Thymus (tissue), 11 donors: ENCODE data around the gene PIEZO1. TPM values are rescaled to one million over a fixed set of nuclear protein-coding genes. Genes with fewer than 3 reads are reported as not detected.

ENCODE experiments used
- DNase-seq, 9 donors: peaks; one replicate each; pipeline ENCODE4 v3.0.0-alpha.2; 2013; ENCODE audit warnings: low spot score in 9 of 9, low read depth in 6 of 9, missing footprints in 1 of 9
- H3K27ac ChIP-seq, 2 donors: one replicate each; pipeline ENCODE4 v1.5.1; 2013; ENCODE audit warnings: control low read depth in 1 of 2, low read depth in 1 of 2, low read length in 1 of 2, mild to moderate bottlenecking in 1 of 2, moderate library complexity in 1 of 2
- H3K27me3 ChIP-seq, 2 donors: one replicate each; pipeline ENCODE4 v1.5.1; 2013; ENCODE audit warnings: low read length in 1 of 2; ENCODE audit not compliant: control insufficient read depth in 2 of 2, insufficient read depth in 1 of 2
- H3K36me3 ChIP-seq, 2 donors: one replicate each; pipeline ENCODE4 v1.5.1; 2013; ENCODE audit warnings: low read length in 1 of 2, mild to moderate bottlenecking in 1 of 2, moderate library complexity in 1 of 2; ENCODE audit not compliant: control insufficient read depth in 2 of 2, insufficient read depth in 2 of 2
- H3K4me1 ChIP-seq, 2 donors: one replicate each; pipeline ENCODE4 v1.5.1; 2013; ENCODE audit warnings: low read length in 2 of 2; ENCODE audit not compliant: control insufficient read depth in 2 of 2, insufficient read depth in 2 of 2
- H3K4me3 ChIP-seq, 2 donors: one replicate each; pipeline ENCODE4 v1.5.1; 2013; ENCODE audit warnings: low read length in 2 of 2, control low read depth in 1 of 2, mild to moderate bottlenecking in 1 of 2
- H3K9me3 ChIP-seq, 2 donors: one replicate each; pipeline ENCODE4 v1.5.1; 2013; ENCODE audit warnings: low read length in 1 of 2, mild to moderate bottlenecking in 1 of 2; ENCODE audit not compliant: control insufficient read depth in 2 of 2, insufficient read depth in 1 of 2
- WGBS: extraction: QIAGEN DNeasy Blood & Tissue Kit; methylation state at CpG from one replicate; pipeline ENCODE4 v1.1.7; 2013; 5-methylcytosine and 5-hydroxymethylcytosine counted together
- polyA plus RNA-seq: library from polyadenylated mRNA; stranded (reverse); fragments of 200-250 nt; gene quantifications from one replicate; pipeline ENCODE4 v1.2.3, GENCODE V29; 2013
- total RNA-seq: library from RNA; stranded (reverse); fragments of 120-200 nt; gene quantifications from one replicate; pipeline ENCODE4 v1.2.4, GENCODE V29; 2013
- donor health status: healthy.

PIEZO1 gene
- total and polyA plus RNA-seq, 2 donors: 25.2 to 115 TPM

DNA sequence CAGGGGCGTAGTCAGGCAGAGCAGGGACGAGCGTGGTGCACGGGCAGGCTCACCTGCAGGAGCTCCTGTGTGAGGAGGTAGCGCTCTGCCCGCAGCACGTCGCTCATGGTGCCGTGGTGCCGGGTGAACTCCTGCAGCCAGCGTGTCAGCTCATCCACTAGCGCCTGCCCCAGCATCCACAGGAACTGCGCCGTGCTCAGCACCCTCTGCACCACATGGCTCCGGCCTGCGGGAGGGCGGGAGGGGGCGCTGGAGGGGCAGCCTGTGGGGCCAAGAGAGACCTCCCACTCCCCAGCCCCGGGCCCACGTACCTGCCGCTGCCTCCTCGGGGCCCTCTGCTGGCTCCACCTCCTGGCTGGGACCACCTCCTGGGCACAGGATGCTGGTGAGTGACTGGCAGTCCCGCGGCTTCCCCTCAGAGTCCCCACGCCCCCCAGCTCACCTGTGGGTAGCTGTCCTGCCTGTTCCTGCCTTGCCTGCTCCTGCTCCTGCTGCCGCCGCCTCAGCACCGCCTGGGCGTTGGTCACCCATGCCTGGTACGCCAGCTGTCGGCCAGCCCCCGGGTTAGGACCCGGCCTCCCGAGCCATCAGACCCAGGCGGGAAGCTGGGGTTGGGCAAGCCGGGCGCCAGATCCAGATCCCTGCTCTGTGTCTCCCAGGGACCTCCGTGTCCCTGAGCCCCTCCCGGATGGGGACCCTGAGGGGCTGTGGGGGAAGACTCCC, 62.1 kb downstream of the PIEZO1 start:
- DNase-seq: no peak
- Histone ChIP-seq H3K36me3 (peaks cover 57 to 97% of the 10 kb centered on the region in 2 donors), H3K27ac (no peak overlapping the region), H3K9me3 (no peaks in the 10 kb centered on the region), H3K4me1 (no peaks in the 10 kb centered on the region), H3K27me3 (no peaks in the 10 kb centered on the region), H3K4me3 (no peak overlapping the region)
- 97% methylated on average over 39 of the region's 39 CpGs for WGBS

DNA sequence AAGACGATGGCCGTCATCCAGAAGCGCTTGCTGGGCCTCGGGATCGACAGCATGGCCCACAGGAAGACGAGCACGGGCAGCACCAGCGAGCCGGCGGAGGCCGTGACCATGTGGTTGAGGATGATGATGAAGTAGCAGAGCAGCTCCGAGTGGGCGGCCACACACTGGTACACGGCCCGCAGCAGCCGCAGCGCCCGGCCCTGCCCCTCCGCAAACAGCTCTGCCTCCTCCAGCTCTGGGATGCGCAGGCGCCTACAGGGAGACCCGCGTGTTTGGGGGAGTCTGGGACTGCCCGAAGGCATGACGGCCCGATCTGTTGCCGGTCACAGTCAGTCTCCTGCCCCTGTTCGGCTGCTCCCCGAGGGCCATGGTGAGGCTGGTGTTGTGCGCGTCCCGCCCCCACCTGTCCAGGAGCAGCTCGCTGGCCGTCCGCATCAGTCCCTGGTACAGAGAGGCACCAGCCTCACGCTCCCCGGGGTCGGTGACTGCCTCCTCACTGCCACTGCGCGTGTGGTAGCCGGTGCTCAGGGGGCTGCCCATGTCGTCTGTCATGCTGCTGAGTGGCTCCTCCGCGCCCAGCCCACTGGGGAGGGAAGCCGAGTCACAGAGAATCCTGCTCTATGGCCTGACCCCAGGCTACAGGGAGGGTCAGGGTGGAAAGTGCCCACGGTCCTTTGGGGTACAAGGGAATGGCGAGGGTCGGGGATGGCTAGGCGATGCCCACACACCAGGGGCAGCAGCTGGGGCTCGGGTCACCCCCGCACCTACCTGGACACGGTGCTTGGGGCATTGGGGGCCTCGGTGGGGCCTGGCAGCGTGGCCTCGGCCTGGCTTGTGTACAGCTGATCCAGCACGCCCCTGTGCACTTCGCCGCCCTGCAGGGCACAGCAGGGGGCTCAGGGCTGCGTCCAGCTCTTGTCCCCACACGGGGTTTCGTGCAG, 62.9 kb downstream of the PIEZO1 start:
- H3K4me1 ChIP-seq: no peaks in the 10 kb centered on the region
- peaks cover 59 to 94% of the 10 kb centered on the region in 2 donors for H3K36me3 ChIP-seq
- no peak overlapping the region for H3K27ac ChIP-seq
- H3K27me3 ChIP-seq: no peaks in the 10 kb centered on the region
- H3K9me3 ChIP-seq: no peaks in the 10 kb centered on the region
- DNase-seq: no peak
- WGBS: 98% methylated on average over 61 of the region's 61 CpGs
- H3K4me3 ChIP-seq: no peak overlapping the region

DNA sequence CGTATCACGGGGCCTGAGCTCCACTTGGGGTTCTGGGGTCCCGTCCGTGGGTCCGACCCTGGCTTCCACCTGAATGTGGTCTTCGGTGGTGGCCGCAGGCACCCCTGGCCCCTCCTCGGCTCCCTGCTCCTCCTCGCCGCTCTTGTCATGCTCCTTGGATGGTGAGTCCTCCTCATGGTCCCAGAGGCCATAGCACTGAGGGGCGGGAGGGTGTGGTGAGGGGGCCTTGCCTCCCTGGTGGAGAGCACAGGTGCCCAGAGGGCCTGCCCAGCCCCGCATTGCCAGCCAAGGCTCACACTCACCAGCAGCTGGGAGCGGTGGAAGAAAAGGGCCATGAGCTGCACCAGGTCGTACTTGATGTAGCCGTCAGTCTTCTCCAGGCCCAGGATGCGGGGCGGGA, 63.8 kb downstream of the PIEZO1 start:
- Histone ChIP-seq H3K9me3 (no peaks in the 10 kb centered on the region), H3K4me3 (no peak overlapping the region), H3K27me3 (no peaks in the 10 kb centered on the region), H3K36me3 (peaks cover 60 to 94% of the 10 kb centered on the region in 2 donors), H3K27ac (no peak overlapping the region), H3K4me1 (no peaks in the 10 kb centered on the region)
- DNase-seq: no peak
- 98% methylated on average over 17 of the region's 17 CpGs for WGBS

DNA sequence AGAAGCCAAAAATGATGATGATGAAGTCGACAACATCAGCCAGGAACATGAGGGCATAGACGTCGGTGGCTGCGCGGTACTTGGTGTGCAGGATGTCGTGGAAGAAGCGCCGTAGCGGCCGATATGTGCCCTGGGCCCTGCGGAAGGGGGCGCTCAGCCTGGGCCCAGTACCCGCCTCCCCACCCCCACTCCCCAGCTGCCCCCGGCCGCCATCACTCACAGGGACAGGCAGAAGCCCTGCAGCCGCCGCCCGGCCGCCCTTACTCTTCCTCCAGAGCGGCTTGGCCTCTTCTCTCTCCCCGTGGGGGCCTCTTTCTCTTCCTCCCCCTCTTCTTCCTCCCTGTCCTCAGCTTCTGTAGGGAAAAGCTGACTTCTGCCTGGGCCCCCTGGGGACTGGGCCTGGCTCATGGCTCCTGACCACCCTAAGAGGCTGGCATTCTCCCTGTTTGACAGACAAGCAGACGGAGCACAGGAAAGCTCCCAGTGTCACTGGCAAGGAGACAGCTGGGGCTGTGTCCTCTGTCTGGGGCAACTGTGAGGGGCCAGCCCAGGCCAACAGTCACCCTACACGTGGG, 64.5 kb downstream of the PIEZO1 start:
- WGBS: 96% methylated on average over 23 of the region's 23 CpGs
- H3K9me3 ChIP-seq: no peaks in the 10 kb centered on the region
- H3K4me3 ChIP-seq: no peak overlapping the region
- H3K27ac ChIP-seq: no peak overlapping the region
- peaks cover 63 to 94% of the 10 kb centered on the region in 2 donors for H3K36me3 ChIP-seq
- no peaks in the 10 kb centered on the region for H3K27me3 ChIP-seq
- no peaks in the 10 kb centered on the region for H3K4me1 ChIP-seq
- DNase-seq: no peak

DNA sequence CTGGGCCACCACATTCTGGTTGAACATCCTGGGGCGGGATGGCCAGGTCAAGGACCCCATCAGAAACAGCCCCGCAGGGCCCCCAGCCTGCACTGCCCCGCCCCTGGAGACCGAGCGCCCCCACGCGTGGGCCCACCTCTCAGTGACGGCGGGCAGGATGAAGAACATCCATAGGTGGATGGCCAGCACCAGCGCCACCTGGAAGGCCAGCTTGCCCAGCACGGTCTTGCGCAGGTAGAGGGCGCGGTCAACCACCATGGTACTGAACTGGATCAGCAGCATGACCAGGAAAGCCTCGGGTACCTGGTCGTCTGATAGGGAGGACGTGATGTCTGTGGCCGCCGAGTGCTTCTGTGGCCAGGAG, 65.1 kb downstream of the PIEZO1 start:
- H3K4me1 ChIP-seq: no peaks in the 10 kb centered on the region
- H3K9me3 ChIP-seq: no peaks in the 10 kb centered on the region
- H3K27ac ChIP-seq: no peak overlapping the region
- no peak for DNase-seq
- H3K36me3 ChIP-seq: peaks cover 63 to 94% of the 10 kb centered on the region in 2 donors
- whole genome bisulfite sequencing: 97% methylated on average over 19 of the region's 19 CpGs
- no peaks in the 10 kb centered on the region for H3K27me3 ChIP-seq
- H3K4me3 ChIP-seq: no peak overlapping the region

DNA sequence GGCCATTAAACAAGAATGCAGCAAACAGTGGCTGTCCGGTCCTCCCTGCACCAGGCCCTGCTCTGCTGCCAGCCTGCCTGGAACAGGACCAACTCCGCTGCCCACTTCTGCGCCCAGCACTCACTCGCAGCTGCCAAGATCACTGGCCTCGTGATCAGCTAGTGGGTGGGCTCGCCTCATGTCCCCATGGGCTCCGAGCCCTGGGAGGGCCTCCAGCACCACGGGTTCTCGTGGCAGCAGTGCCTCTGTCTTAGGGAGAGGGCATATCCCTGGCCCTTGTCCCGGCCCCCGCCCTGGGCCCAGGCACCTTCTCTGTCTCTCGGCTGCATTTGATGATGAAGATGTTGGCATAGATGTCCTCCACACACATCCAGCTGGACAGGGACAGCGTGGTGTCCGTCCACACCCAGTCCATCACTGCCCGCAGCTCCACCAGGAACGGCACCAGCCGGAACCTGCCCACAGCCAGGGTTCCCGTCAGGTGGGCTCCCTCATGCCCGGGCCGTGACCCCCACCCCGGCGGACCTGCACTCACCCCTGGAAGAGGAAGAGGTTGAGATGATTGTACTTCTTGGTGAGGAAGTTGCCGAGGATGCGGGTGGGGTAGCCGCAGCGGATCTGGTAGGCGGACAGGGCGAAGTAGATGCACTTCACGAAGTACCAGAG, 65.6 kb downstream of the PIEZO1 start:
- WGBS: 98% methylated on average over 29 of the region's 29 CpGs
- Histone ChIP-seq H3K27ac (no peak overlapping the region), H3K4me3 (no peak overlapping the region), H3K36me3 (peaks cover 65 to 94% of the 10 kb centered on the region in 2 donors), H3K9me3 (no peaks in the 10 kb centered on the region), H3K4me1 (no peaks in the 10 kb centered on the region), H3K27me3 (no peaks in the 10 kb centered on the region)
- DNase-seq: no peak

DNA sequence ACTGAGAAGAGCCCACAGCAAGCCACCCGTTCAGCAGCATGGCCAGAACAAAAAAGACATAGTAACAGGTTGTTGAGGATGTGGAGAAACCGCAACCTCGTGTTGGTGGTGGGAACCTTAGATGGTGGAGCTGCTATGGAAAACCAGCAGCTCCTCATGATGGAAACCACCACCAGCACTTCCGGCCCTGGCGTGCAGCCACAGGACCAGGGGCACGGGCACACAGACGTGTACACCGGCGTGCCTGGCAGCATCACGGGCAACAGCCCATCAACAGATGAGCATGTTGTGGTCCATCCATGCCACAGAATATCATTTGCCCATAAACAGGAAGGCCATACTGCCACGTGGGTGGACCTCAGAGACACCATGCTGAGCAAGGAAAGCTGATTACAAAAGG, 66.8 kb downstream of the PIEZO1 start:
- no peak for DNase-seq
- Histone ChIP-seq H3K4me3 (no peak overlapping the region), H3K4me1 (no peaks in the 10 kb centered on the region), H3K27me3 (no peaks in the 10 kb centered on the region), H3K36me3 (peaks cover 67 to 96% of the 10 kb centered on the region in 2 donors), H3K27ac (no peak overlapping the region), H3K9me3 (no peaks in the 10 kb centered on the region)
- 98% methylated on average over 11 of the region's 11 CpGs for WGBS

DNA sequence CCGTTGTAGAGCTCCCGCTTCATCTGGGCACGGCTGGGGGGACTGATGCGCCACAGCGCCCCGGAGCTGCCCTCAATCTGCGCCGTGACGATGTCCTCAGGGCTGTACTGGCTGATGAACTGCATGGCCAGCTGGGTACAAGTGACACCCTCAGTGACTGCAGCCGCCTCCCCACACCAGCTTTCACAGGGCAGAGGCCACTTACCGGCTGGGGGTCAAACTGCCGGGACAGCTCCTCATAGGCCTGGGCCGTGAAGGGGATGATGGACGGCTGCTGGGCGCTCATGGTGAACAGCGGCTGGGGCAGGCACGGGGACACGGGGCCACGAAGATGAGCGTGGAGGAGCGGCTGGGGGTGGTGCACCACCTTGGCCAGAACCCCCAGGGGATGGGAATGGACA, 68.4 kb downstream of the PIEZO1 start:
- no peak overlapping the region for H3K27ac ChIP-seq
- 97% methylated on average over 21 of the region's 21 CpGs for WGBS
- no peaks in the 10 kb centered on the region for H3K9me3 ChIP-seq
- H3K4me3 ChIP-seq: no peak overlapping the region
- no peak for DNase-seq
- no peaks in the 10 kb centered on the region for H3K4me1 ChIP-seq
- peaks cover 61 to 80% of the 10 kb centered on the region in 2 donors for H3K36me3 ChIP-seq
- no peaks in the 10 kb centered on the region for H3K27me3 ChIP-seq
